Right renal cortex interstitium (tissue), 3 donors: Measurements from ENCODE around the gene TFCP2L1. TPM values are rescaled to one million over a fixed set of nuclear protein-coding genes. Genes with fewer than 3 reads are reported as not detected.
A peak's percentile ranks its signal among the peaks of the same experiment; 100 is the strongest.

Source experiments
- DNase-seq, 3 donors: peaks; one replicate each; pipeline ENCODE4 v3.0.0-alpha.2; 2013; ENCODE audit warnings: low read depth in 3 of 3, low spot score in 2 of 3
- polyA plus RNA-seq, 3 donors: library from polyadenylated mRNA; unstranded; fragments of 120-200 nt; gene quantifications; one replicate each; pipeline ENCODE4 v1.2.1, GENCODE V29; 2013; ENCODE audit not compliant: insufficient read length in 3 of 3

Gene TFCP2L1
- polyA plus RNA-seq, 3 donors: 57.6 to 63.5 (median 62.1) TPM

DNA sequence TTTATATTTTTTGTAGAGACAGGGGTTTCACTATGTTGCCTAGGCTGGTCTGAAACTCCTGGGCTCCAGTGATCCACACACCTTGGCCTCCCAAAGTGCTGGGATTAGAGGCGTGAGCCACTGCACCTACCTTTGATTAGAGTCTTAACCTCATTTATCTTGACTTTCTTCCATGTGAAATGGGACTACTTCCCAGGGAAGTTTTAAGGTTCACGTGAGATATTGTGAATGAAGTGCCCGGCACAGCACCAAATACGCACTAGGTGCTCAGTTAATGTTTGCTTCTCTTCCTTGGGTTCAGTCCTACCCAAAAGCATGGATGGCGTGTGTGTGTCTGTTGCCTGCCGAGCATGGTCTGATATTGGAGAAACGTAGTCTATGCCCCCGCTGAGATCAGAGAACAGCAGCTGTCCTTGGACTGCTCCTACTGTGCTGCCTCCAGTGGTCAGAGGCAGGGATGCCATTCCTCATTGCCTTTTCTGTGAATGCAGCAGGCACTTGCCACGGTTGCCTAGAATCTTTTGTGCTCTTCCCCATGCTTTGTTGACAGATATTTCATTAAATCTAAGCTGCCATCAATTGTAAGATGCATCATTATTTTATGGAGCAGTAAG lies 12.3 kb upstream of the TFCP2L1 start:
- peak in 1 of 3 donors; percentile 15 for DNase-seq

DNA sequence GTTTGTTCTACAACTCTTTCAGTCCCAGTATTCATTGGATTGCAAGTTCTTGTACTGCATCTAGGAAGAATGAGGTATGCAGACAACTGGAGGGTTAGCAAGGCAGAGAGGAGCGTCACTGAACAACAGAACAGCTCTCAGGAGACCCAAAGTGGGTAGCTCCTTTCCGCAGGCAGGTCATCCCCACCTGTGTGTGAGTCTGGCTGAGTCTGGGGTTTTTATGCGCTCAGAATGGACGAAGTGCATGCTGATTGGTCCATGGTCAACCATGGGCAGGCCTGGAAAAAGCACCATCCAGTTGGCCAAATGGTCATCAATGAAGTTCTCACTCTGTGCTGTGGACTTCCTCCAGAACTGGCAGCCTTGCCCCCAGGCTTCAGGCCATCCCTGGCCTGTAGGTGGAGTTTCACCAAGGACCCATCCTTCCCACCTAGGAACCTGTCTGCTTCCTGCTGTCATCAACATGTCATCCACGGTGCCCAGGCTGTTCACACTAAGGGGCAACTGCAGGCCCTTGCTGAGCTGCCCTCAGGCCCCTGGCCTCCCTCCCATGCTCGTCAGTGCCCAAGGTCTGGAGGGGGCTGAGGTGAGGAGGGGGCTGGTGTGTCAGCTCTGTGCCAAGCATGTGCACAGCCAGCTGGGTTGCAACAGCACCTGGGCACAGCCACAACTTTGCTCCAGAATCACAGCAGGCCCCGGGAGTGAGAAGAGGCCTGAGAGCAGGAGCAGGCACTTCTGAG lies 11.1 kb upstream of the TFCP2L1 start:
- no peak for DNase-seq

DNA sequence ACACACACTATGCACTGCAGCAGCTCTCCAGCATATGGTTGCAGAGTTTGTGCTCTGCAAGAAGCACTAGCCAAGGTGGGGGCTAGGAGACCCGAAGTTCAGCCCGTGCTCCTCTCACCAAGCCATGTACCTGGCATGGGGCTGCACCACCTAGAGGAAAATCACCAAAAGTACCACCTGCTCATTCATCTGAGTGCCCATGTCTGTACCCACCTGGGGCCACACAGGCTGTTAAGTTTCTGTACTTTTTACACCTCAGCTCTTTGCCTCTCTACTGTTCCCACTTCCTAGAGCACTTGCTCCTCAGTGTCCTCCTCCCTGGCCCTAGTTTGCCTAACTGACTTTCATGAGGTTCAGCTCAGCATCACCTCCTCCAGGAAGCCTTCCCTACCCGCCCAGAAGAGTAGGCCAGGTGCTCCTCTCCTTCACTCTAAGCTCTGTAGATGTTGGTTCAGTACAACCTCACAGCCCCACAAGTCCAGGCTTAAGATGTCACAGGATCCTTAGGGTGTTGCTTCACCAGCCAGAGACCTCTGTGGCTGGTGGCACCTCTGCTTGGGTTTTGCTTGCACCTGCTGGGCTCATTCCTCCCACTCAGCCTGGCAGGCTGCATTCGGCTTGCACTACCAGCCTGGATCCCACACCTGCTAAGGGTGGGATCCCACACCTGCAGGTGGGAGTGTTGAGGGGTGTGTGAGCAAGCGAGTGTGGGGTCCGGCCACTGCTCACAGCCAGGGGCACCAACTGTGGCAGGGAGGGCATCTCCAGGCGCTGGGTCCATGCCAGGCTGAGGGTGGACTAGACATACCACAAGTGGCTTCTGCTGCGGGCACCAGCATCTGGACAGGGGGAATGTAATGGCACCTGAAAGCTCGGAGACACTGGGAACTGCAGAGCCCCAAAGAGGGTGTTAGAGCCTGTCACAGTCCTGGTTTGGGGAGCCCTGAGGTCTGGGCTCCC lies 10.2 kb upstream of the TFCP2L1 start:
- no peak for DNase-seq

DNA sequence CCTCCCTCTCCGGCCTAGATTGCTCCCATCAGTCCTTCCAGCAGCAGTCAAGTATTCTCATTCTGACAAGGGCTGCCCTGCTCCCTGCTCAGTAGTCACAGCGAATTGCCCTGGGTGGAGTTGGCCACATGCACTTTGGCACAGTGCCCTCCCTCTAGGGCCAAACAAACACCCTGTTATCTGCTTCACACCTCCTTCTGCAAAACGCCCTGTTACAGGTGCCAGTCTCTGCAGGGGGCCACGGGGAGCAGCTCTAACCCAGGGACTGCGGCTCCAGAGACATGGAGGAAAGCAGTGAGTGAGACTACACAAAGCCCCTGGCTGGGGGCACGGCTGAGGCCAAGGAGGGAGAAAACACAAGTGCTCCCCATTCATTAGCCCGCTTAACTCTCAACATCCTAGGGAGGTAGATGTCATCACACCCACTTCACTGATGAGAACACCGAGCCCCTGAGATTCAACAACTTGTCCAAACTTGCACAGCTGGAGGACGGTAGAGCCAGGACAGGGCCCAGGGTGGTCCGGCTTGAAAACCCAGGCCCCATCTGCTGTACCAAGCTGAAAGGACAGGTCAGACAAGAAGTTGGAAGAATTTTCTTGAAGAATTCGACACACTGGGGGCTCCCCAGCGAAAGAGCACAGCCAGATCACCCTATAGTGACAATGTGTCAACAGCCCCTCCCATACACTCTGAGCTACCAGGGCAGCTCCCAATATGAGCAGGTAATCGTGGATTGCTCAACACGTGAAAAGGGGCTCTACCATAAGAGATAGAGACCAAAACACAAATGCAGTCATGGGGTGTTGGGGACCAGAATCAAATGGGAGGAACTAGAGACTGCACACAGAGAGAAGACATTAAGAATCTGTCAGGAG lies 8.7 kb upstream of the TFCP2L1 start:
- DNase-seq: no peak

DNA sequence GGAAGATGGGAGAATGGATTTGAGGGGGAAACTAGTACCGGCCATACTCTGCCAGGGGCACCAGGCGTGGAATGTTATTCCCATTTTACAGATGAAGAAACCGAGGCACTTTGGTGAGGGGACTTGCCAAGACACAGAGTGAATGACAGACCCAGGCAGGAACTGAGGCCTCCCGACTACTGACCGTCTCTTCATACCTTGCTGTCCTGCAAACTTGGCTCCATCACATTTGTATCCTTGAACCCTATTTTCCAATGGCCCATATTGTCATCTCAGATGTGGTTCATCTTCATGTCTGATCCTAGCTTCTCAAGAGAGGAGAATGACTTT lies 6.2 kb upstream of the TFCP2L1 start:
- DNase-seq: no peak

DNA sequence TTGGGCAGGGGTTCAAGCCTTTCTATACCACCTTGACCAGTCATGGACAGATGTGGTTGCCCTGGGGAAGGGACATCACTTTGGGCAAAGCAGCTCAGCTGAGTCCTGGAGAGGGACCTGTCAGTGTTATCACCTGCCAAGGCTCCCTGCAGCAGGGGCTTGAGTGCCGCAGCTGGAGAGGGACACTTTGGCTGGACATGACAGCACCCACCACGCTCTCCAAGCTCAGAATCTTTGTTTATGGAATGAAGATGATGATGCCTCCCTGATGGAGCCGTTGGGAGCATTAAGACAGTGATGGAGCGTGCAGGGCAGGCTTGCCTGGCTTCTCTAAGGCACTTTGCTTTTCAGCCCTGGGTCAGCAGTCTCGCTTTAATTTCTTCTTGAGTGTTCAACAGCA lies 4.3 kb upstream of the TFCP2L1 start:
- DNase-seq: no peak

DNA sequence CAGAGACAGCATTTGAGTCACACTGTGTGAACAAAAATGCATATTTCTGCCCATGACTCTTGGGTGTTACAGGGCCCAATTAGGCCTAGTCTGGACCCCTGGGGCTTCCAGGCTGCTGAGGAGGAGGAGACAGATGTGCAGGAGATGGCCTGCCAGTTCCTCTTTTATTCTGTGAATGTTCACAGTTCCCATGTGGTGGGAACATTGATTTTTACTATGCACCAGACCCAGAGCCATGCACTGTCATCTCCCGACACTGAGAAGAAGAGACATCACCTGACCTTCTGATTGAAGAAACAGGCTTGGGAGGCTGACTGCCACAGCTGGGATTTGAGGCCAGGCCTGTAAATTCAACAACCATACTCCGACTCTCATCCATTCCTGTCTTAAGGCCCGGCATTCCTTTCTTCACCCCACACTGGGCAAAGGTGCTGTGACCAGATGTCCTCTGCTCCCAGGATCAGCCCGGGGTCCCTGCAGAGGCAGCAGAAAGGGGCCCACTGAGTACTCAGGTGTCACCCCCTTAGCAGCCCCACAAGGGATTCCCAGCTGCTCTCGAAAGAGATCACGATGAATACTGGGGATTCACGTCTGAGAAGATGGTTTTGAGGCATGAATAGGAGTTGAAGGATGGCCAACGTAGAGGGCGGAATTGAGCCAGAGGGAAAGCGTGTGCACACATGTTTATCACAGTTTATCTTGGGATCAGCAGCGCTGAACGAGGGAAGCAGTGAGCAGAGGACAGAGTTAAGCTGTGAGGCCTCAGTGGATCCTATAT lies 3.6 kb upstream of the TFCP2L1 start:
- DNase-seq: no peak

DNA sequence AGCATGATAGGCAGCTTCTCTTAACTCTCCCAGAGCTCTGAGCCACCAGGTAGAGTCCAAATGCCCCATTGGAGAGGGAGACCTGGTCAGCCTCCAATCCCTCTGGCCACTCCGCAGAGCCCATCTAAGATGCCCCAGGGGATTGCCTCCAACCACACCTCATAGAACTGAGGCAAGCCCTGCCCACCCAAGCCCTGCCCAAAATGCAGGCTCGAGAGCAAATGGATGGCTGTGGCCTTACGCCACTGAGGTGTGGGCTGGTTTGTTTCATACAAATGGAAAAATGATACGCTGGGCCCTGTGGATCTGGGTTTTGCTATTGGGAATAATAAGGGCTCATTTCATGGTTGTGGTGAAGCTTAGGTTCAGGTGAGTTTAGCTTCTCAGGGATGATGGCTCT lies 3.0 kb upstream of the TFCP2L1 start:
- DNase-seq: no peak

DNA sequence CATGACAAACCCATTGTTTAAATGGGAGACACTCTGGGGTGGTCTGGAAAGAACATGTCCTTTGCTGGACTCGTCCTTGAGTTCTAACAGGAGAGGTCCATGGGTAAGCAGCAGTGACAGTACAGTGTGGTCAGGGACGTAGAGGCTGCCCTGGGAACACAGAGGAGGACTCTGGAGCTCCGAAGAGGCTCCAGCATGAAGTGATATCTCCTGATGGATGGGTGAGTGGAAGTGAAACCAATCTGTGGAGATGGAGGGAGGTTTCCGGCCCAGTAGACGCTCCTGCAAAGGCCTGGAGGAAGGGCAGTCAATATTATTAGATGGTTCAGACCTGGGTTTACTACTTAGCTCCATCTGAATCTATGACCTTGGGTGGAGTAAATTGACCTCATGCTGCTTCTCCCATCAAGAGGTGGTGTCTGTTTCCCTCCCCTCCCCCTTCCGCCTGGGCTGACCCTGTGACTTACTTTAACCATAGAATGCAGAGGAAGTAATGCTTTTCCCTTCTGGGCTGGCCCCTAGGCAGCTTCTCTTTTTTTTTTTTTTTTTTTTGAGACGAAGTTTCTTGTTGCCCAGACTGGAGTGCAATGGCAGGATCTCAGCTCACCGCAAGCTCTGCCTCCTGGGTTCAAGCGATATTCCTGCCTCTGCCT lies 2.3 kb upstream of the TFCP2L1 start:
- no peak for DNase-seq

DNA sequence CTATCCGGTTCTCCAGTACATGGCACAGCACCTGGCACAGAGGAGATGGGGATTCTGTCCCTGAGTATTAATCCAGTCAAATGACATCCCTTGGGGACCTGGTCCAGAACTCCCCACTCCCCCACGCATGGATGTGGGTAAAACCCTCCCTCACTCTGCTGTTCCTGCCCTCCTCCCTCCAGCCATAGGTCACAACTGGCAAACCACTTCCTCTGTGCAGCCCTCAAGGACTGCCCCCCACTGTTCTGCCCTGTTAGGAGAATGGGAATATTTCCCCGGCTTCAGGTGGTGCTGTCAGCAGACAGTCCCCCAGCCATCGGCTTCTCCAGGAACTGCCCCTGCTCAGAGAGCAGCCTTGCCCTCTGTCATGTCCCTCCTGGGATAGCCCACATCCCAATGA lies 1.5 kb upstream of the TFCP2L1 start:
- DNase-seq: no peak

DNA sequence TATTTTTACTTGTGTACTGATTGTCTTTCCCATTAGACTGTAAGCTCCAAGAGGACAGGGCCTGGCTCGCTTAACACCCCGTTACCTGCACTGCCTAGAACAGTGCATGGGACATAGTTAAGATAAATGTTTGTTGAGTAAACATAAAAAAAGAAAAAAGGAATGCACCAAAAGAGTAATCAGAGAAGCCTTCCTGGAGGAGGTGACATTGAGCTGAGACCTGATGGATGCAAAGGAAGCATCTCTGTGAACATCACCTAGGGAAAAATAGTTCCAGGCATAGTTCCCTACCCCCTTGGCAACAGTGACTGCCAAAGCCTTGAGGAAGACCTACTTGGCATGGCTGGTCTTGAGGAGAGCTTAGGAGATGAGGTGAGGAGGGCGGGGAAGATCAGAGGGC lies 924 bp upstream of the TFCP2L1 start:
- no peak for DNase-seq

DNA sequence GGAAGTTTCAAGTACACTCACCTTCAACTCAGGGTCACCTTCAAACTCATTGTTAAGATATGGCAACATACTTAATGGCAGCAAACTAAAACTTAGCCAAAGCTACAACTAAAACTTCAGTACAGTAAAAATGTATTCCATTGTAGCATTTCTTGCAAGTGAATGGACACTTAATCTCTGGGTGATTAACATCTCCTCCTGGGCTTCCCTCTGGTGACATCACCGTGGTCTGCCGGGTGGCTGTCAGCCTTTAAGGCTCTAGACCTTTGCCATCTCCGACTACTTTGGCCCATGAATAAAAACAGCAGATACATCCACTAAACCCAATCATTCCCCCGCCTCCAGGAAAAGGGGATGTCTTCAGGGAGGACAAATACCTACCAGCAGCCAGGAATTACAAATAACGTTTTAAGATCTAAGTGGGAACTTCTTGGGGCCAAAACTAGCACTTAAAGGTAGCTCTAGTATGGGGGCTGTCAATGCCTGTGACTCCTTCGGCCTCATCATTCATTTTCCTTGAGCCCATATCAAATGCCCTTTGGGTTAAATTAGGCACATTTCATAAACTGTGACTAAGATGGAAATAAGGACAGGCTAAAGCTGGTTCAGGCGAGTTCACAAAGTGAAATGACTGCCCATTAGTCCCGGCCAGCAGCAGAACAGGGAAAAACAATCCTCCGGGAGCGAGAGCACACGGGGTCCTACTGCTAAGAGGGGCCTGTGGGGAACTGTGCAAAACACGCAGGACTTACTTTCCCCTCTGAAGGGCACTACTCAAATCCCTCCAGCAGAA lies 1.1 kb downstream of the TFCP2L1 start:
- no peak for DNase-seq

DNA sequence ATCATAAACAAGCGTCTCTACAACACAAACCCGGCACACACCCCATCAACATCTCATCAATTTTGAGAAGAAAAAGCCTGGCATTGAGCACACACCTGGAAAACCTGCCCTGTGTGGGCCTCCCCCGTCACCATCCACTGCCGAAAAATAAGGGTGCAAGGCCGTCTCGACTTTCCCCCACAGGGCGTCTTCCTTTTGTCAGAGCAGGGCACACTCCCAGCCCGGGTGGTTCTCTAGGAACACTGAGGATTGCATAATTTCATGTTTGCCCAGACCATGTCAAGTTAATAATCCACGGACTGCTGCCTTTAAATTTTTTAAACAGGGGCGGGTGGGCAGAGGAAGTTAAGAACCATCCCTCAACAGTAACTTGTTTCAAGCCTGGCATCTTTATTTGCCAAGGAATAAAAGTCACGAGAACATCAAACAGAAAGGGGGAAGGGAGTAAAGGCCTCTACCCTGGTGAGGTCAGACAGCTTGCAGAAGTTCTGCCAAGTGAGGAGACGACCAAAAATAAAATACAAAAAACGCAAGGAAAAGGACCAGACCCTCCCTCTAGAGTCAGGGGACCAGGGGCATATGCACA lies 2.1 kb downstream of the TFCP2L1 start:
- DNase-seq: no peak

DNA sequence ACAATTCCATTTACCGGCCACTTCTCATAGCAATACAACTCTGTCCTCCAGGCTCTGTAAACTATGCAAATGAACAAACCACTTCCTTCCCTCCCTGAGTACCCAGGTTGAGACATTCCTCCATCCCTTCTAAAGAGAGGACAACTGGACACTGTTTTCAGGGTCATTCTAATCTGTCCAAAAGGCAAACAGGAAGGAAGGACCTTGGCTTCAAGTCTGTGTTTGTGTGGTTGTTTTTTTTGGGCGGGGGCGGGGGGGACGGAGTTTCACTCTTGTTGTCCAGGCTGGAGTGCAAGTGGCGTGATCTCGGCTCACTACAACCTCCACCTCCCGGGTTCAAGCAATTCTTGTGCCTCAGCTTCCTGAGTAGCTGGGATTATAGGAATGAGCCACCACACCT lies 3.3 kb downstream of the TFCP2L1 start:
- DNase-seq: no peak

DNA sequence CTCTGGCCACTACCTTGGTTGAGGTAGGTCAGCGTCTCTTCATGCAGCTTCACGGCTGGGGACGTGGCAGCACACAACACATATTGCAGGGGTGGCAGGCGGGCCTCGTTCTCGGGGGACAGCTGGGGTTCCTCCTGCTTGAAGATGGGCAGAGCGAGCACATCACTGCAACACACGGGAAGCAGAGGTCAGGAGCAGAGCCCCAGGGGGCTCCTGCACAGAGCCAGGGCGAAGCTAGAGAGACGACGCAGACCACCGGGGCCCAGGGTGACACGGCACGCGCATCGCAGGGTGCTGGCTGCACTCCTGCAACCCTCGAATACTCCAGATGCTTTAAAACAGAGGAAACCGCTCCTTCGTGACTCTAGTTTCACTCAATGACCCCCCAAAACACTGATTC lies 3.9 kb downstream of the TFCP2L1 start:
- DNase-seq: no peak

DNA sequence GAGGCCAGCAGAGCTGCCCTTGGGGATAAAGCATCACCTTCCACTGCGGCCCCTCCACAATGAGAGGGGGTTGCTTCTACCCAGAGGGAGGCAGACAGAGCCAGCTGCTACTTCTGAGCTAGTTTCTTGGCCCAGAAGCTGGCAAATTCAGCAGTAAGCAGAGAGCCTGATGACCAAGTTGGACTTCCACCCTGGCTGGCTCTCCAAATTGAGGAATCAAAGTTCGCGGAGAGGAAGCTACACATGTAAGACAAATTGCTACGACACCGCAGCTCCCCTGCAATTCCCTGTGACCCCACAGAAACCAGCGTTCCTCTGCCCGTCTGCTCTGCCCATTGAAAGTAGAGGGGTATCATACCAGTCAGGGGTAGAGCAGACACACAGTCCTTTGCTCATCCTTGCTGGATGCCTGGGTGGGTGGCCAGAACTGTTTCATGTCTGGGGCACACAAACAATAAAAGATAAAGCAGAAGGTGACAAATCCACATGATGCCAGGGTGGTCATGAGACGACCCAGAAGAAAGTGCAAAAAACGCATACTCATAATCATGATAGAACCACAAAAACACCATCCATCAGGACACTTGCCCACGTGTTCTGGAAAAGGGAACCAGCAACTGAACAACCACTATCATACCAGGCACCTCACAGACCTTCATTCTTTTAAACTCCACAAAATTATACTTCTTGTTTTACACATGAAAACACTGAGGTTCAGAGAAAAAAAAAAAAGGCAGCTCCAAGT lies 5.4 kb downstream of the TFCP2L1 start:
- no peak for DNase-seq

DNA sequence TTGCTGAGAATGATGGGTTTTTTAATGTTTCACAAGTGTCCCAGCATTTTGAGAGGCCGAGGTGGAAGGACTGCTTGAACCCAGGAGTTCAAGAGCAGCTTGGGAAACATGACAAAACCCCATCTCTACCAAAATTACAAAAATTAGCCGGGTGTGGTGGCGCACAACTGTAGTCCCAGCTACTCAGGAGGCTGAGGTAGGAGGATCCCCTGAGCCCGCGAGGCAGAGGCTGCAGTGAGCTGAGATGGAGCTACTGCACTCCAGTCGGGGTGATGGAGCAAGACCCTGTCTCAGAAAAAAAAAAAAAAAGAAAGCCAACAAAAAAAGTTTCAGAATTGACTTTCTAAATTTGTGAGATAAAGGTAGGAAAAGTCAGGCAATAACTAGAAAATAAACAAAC lies 8.7 kb downstream of the TFCP2L1 start:
- no peak for DNase-seq

DNA sequence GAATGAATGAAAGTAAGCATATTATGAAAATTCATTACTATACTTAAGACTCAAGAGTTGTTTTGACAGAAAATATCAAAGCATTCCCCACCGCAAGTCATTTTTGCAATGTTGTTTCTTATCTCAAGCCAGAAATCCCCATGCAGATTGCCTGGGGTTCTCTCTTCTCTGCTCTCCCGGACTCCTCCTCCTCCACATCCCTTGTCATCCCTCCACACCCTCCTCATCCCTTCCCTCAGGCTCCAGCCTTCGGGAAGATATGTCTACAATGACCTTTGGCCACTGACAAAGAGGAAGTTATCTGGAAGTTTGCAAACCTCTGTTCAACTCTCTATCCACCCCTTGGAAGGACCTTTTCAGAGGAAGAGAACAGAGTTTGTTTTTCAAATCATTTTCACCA lies 11.9 kb downstream of the TFCP2L1 start:
- DNase-seq: no peak
